Measurements from ENCODE around the gene RAP1A.

The RAP1A gene

GRCh38 chr1:111647736-111648135 is 28.1 kb downstream of the RAP1A start:
- no peak overlapping the region for H3K27ac ChIP-seq (ENCODE audit: low read length, poor library complexity, severe bottlenecking)
- WGBS, result 100% methylated on average over 1 of the region's 1 CpG
- no peak overlapping the region for H3K14ac ChIP-seq (ENCODE audit: low read length in 2 of 2)

GRCh38 chr1:111648806-111649205 is 29.2 kb downstream of the RAP1A start:
- no peak overlapping the region for H2BK120ac ChIP-seq (ENCODE audit: low read depth, low read length)
- DNase-seq, result no peak
- no peak overlapping the region for H3K4me3 ChIP-seq (ENCODE audit: insufficient read depth in 1 of 2, low read depth in 1 of 2, low read length in 2 of 2)
- H3K4ac ChIP-seq (ENCODE audit: low read depth in 1 of 2, low read length in 2 of 2), result no peak overlapping the region
- H2BK5ac ChIP-seq (ENCODE audit: low read depth, low read length, poor library complexity, severe bottlenecking), result no peak overlapping the region
- H3K79me1 ChIP-seq (replicated peaks; ENCODE audit: low read length, poor library complexity, severe bottlenecking), result peaks cover 23% of the 10 kb centered on the region
- H2AFZ ChIP-seq (ENCODE audit: low read depth, low read length), result no peak overlapping the region
- H3K9me3 ChIP-seq (ENCODE audit: control insufficient read depth, low read length), result no peaks in the 10 kb centered on the region
- no peaks in the 10 kb centered on the region for H3K27me3 ChIP-seq (ENCODE audit: control insufficient read depth in 1 of 2, insufficient read depth in 1 of 2, low read length in 2 of 2)
- no peak overlapping the region for H3K27ac ChIP-seq (ENCODE audit: low read length, poor library complexity, severe bottlenecking)
- H3K36me3 ChIP-seq (ENCODE audit: control insufficient read depth in 1 of 2, insufficient read depth in 2 of 2, low read depth in 1 of 2, low read length in 2 of 2), result peaks cover 10 to 13% of the 10 kb centered on the region in 2 experiments
- no peak overlapping the region for H2BK12ac ChIP-seq (ENCODE audit: low read length in 2 of 2)
- peaks cover 5% of the 10 kb centered on the region for H3K4me1 ChIP-seq (ENCODE audit: control insufficient read depth, insufficient read depth, low read depth, low read length)
- H3K18ac ChIP-seq (ENCODE audit: low read depth in 1 of 2, low read length in 2 of 2), result no peak overlapping the region
- no peak overlapping the region for H2BK15ac ChIP-seq (ENCODE audit: low read depth, poor library complexity, severe bottlenecking)
- H2AK5ac ChIP-seq (ENCODE audit: low read length, severe bottlenecking), result no peak overlapping the region
- no peak overlapping the region for H3K23ac ChIP-seq (ENCODE audit: low read length in 2 of 2)
- H3K9ac ChIP-seq (ENCODE audit: low read length), result no peak overlapping the region
- WGBS, result 98% methylated on average over 7 of the region's 7 CpGs
- H4K91ac ChIP-seq (ENCODE audit: low read length), result no peak overlapping the region
- no peak overlapping the region for H4K8ac ChIP-seq (ENCODE audit: low read length)
- no peak overlapping the region for H3K14ac ChIP-seq (ENCODE audit: low read length in 2 of 2)
- no peak overlapping the region for H3K4me2 ChIP-seq (ENCODE audit: low read length, poor library complexity, severe bottlenecking)

More at GRCh38 chr1:111647736-111648135, 28.1 kb downstream of the RAP1A start:
- no peak overlapping the region for H3K9ac ChIP-seq (ENCODE audit: low read length)
- DNase-seq, result no peak
- H2BK12ac ChIP-seq (ENCODE audit: low read length in 2 of 2), result no peak overlapping the region
- H3K79me1 ChIP-seq (replicated peaks; ENCODE audit: low read length, poor library complexity, severe bottlenecking), result peaks cover 22% of the 10 kb centered on the region
- peaks cover 13 to 14% of the 10 kb centered on the region in 2 experiments for H3K36me3 ChIP-seq (ENCODE audit: control insufficient read depth in 1 of 2, insufficient read depth in 2 of 2, low read depth in 1 of 2, low read length in 2 of 2)
- H3K9me3 ChIP-seq (ENCODE audit: control insufficient read depth, low read length), result no peaks in the 10 kb centered on the region
- H2BK120ac ChIP-seq (ENCODE audit: low read depth, low read length), result no peak overlapping the region
- no peak overlapping the region for H3K18ac ChIP-seq (ENCODE audit: low read depth in 1 of 2, low read length in 2 of 2)
- no peak overlapping the region for H3K4ac ChIP-seq (ENCODE audit: low read depth in 1 of 2, low read length in 2 of 2)
- no peak overlapping the region for H2AK5ac ChIP-seq (ENCODE audit: low read length, severe bottlenecking)
- no peak overlapping the region for H4K8ac ChIP-seq (ENCODE audit: low read length)
- H3K4me2 ChIP-seq (ENCODE audit: low read length, poor library complexity, severe bottlenecking), result no peak overlapping the region
- no peak overlapping the region for H4K91ac ChIP-seq (ENCODE audit: low read length)
- H2BK15ac ChIP-seq (ENCODE audit: low read depth, poor library complexity, severe bottlenecking), result no peak overlapping the region
- no peak overlapping the region for H3K23ac ChIP-seq (ENCODE audit: low read length in 2 of 2)
- H2AFZ ChIP-seq (ENCODE audit: low read depth, low read length), result no peak overlapping the region
- no peak overlapping the region for H3K4me3 ChIP-seq (ENCODE audit: insufficient read depth in 1 of 2, low read depth in 1 of 2, low read length in 2 of 2)
- H3K27me3 ChIP-seq (ENCODE audit: control insufficient read depth in 1 of 2, insufficient read depth in 1 of 2, low read length in 2 of 2), result no peaks in the 10 kb centered on the region
- no peak overlapping the region for H2BK5ac ChIP-seq (ENCODE audit: low read depth, low read length, poor library complexity, severe bottlenecking)
- peaks cover 5% of the 10 kb centered on the region for H3K4me1 ChIP-seq (ENCODE audit: control insufficient read depth, insufficient read depth, low read depth, low read length)

- Histone ChIP-seq H2AFZ (ENCODE audit: low read depth, low read length) (no peak overlapping the region), H3K4ac (ENCODE audit: low read depth in 1 of 2, low read length in 2 of 2) (no peak overlapping the region), H3K9me3 (ENCODE audit: control insufficient read depth, low read length) (no peaks in the 10 kb centered on the region), H3K36me3 (ENCODE audit: control insufficient read depth in 1 of 2, insufficient read depth in 2 of 2, low read depth in 1 of 2, low read length in 2 of 2) (peaks cover 7 to 13% of the 10 kb centered on the region in 2 experiments), H3K18ac (ENCODE audit: low read depth in 1 of 2, low read length in 2 of 2) (peak overlapping the region in 1 of 2 experiments; percentile 21), H2BK120ac (ENCODE audit: low read depth, low read length) (no peak overlapping the region), H4K91ac (ENCODE audit: low read length) (peak overlapping the region; percentile 27), H3K14ac (ENCODE audit: low read length in 2 of 2) (peak overlapping the region in 1 of 2 experiments; percentile 65), H3K4me3 (ENCODE audit: insufficient read depth in 1 of 2, low read depth in 1 of 2, low read length in 2 of 2) (no peak overlapping the region), H2BK12ac (ENCODE audit: low read length in 2 of 2) (no peak overlapping the region), H2AK5ac (ENCODE audit: low read length, severe bottlenecking) (no peak overlapping the region), H3K9ac (ENCODE audit: low read length) (no peak overlapping the region), H3K79me1 (replicated peaks; ENCODE audit: low read length, poor library complexity, severe bottlenecking) (peaks cover 23% of the 10 kb centered on the region), H3K27me3 (ENCODE audit: control insufficient read depth in 1 of 2, insufficient read depth in 1 of 2, low read length in 2 of 2) (no peaks in the 10 kb centered on the region), H3K4me2 (ENCODE audit: low read length, poor library complexity, severe bottlenecking) (no peak overlapping the region), H4K8ac (ENCODE audit: low read length) (peak overlapping the region; percentile 13), H3K4me1 (ENCODE audit: control insufficient read depth, insufficient read depth, low read depth, low read length) (peaks cover 5% of the 10 kb centered on the region), H2BK15ac (ENCODE audit: low read depth, poor library complexity, severe bottlenecking) (no peak overlapping the region), H2BK5ac (ENCODE audit: low read depth, low read length, poor library complexity, severe bottlenecking) (no peak overlapping the region), H3K23ac (ENCODE audit: low read length in 2 of 2) (no peak overlapping the region), H3K27ac (ENCODE audit: low read length, poor library complexity, severe bottlenecking) (no peak overlapping the region)
- DNase-seq, result no peak
- WGBS, result 98% methylated on average over 6 of the region's 10 CpGs
Measured at GRCh38 chr1:111649227-111649626, 29.6 kb downstream of the RAP1A start.

GRCh38 chr1:111649648-111650047 is 30.1 kb downstream of the RAP1A start:
- Histone ChIP-seq H4K91ac (ENCODE audit: low read length) (no peak overlapping the region), H3K4me3 (ENCODE audit: insufficient read depth in 1 of 2, low read depth in 1 of 2, low read length in 2 of 2) (no peak overlapping the region), H3K9ac (ENCODE audit: low read length) (no peak overlapping the region), H4K8ac (ENCODE audit: low read length) (no peak overlapping the region), H3K36me3 (ENCODE audit: control insufficient read depth in 1 of 2, insufficient read depth in 2 of 2, low read depth in 1 of 2, low read length in 2 of 2) (peaks cover 6 to 13% of the 10 kb centered on the region in 2 experiments), H3K14ac (ENCODE audit: low read length in 2 of 2) (no peak overlapping the region), H2BK120ac (ENCODE audit: low read depth, low read length) (no peak overlapping the region), H2BK12ac (ENCODE audit: low read length in 2 of 2) (no peak overlapping the region), H3K4ac (ENCODE audit: low read depth in 1 of 2, low read length in 2 of 2) (no peak overlapping the region), H2AFZ (ENCODE audit: low read depth, low read length) (no peak overlapping the region), H3K9me3 (ENCODE audit: control insufficient read depth, low read length) (no peaks in the 10 kb centered on the region), H2AK5ac (ENCODE audit: low read length, severe bottlenecking) (no peak overlapping the region), H2BK15ac (ENCODE audit: low read depth, poor library complexity, severe bottlenecking) (no peak overlapping the region), H3K4me1 (ENCODE audit: control insufficient read depth, insufficient read depth, low read depth, low read length) (peaks cover 5% of the 10 kb centered on the region), H2BK5ac (ENCODE audit: low read depth, low read length, poor library complexity, severe bottlenecking) (no peak overlapping the region), H3K79me1 (replicated peaks; ENCODE audit: low read length, poor library complexity, severe bottlenecking) (peaks cover 23% of the 10 kb centered on the region), H3K27me3 (ENCODE audit: control insufficient read depth in 1 of 2, insufficient read depth in 1 of 2, low read length in 2 of 2) (no peaks in the 10 kb centered on the region), H3K4me2 (ENCODE audit: low read length, poor library complexity, severe bottlenecking) (no peak overlapping the region), H3K27ac (ENCODE audit: low read length, poor library complexity, severe bottlenecking) (no peak overlapping the region), H3K23ac (ENCODE audit: low read length in 2 of 2) (no peak overlapping the region), H3K18ac (ENCODE audit: low read depth in 1 of 2, low read length in 2 of 2) (no peak overlapping the region)
- 95% methylated on average over 1 of the region's 1 CpG for WGBS
- DNase-seq, result no peak

Measured in mesenchymal stem cell (in vitro differentiated cells and primary cell).